Measurements from ENCODE around the gene AREL1.

GRCh38 chr14:74720526-74720925, 7.6 kb upstream of the AREL1 start:
- TF ChIP-seq CTCF (IDR thresholded peaks at IDR 0.05; ENCODE audit: extremely low read depth in 1 of 2, insufficient read depth in 1 of 2, low read depth in 1 of 2, low read length in 2 of 2) (no peak), POLR2AphosphoS5 (IDR thresholded peaks at IDR 0.05; ENCODE audit: insufficient read depth, low read depth, low read length) (no peak), POLR2A (IDR thresholded peaks at IDR 0.05; ENCODE audit: low read depth, low read length) (no peak), EZH2 (IDR thresholded peaks at IDR 0.05; ENCODE audit: borderline replicate concordance, low read depth, low read length, severe bottlenecking) (no peak), FOS (IDR thresholded peaks at IDR 0.05; ENCODE audit: borderline replicate concordance, insufficient read depth, low read length) (no peak)
- TF ChIP-seq, protein P1, sequence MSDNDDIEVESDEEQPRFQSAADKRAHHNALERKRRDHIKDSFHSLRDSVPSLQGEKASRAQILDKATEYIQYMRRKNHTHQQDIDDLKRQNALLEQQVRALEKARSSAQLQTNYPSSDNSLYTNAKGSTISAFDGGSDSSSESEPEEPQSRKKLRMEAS (IDR thresholded peaks at IDR 0.05; ENCODE audit: insufficient read depth, insufficient read length) = no peak
